HepG2 (cell line): ENCODE results near the gene NHSL1. TPM values are rescaled to one million over a fixed set of nuclear protein-coding genes. Genes with fewer than 3 reads are reported as not detected.

Experiments
- CBX1 ChIP-seq: IDR thresholded peaks from one replicate; pipeline ENCODE4 v1.6.1; 2016; ENCODE audit warnings: antibody characterized with exemption, low read depth
- CHD4 ChIP-seq: fragments of 200-600 bp; sonication (generic); IDR thresholded peaks from 2 replicates; pipeline ENCODE4 v1.7.0; 2017; ENCODE audit warnings: mild to moderate bottlenecking, low read length, borderline replicate concordance
- FOXO1 ChIP-seq: sonication (generic); formaldehyde crosslinking; IDR thresholded peaks from 2 replicates; pipeline ENCODE4 v1.4.0; 2020; ENCODE audit warnings: missing genetic modification reagents
- GTF3A ChIP-seq: sonication (generic); formaldehyde crosslinking; conservative IDR thresholded peaks from 2 replicates; pipeline ENCODE4 v1.4.0; 2020; ENCODE audit warnings: mild to moderate bottlenecking, missing genetic modification reagents
- HNRNPL ChIP-seq: fragments of 200-400 bp; formaldehyde crosslinking; IDR thresholded peaks from 2 replicates; pipeline ENCODE4 v1.6.1; 2017; ENCODE audit warnings: mild to moderate bottlenecking, low read depth, low read length
- KLF13 ChIP-seq: sonication (generic); formaldehyde crosslinking; IDR thresholded peaks from 2 replicates; pipeline ENCODE4 v1.4.0; 2020; ENCODE audit warnings: mild to moderate bottlenecking, missing genetic modification reagents
- KLF15 ChIP-seq: sonication (generic); formaldehyde crosslinking; IDR thresholded peaks from 2 replicates; pipeline ENCODE4 v1.8.1; 2023; ENCODE audit warnings: borderline replicate concordance, mild to moderate bottlenecking, inconsistent platforms, missing genetic modification reagents, mixed read lengths
- NKX3-1 ChIP-seq: sonication (generic); formaldehyde crosslinking; IDR thresholded peaks from 2 replicates; pipeline ENCODE4 v1.5.0; 2020; ENCODE audit warnings: missing genetic modification reagents
- PTBP1 ChIP-seq: fragments of 200-400 bp; formaldehyde crosslinking; IDR thresholded peaks from 2 replicates; pipeline ENCODE4 v1.6.1; 2018; ENCODE audit warnings: low read length, low read depth; ENCODE audit not compliant: poor library complexity, severe bottlenecking
- SKI ChIP-seq: fragments of 450-650 bp; IDR thresholded peaks from one replicate; pipeline ENCODE4 v1.6.1; 2018; ENCODE audit warnings: mild to moderate bottlenecking; ENCODE audit not compliant: partially characterized antibody
- SMARCC2 ChIP-seq: fragments of 450-650 bp; IDR thresholded peaks from 2 replicates; pipeline ENCODE4 v1.6.1; 2017; ENCODE audit warnings: antibody characterized with exemption, mild to moderate bottlenecking
- SOX5 ChIP-seq: IDR thresholded peaks from 2 replicates; pipeline ENCODE4 v1.6.1; 2016; ENCODE audit warnings: borderline replicate concordance
- SP2 ChIP-seq: sonication (generic); formaldehyde crosslinking; IDR thresholded peaks from 2 replicates; pipeline ENCODE4 v1.5.1; 2020; ENCODE audit warnings: mild to moderate bottlenecking, missing genetic modification reagents
- WIZ ChIP-seq: sonication (generic); formaldehyde crosslinking; IDR thresholded peaks from 2 replicates; pipeline ENCODE4 v1.5.1; 2020; ENCODE audit warnings: mild to moderate bottlenecking, missing genetic modification reagents
- XRCC5 ChIP-seq: fragments of 200-400 bp; formaldehyde crosslinking; optimal IDR thresholded peaks from 2 replicates; pipeline ENCODE3; 2017; ENCODE audit warnings: mild to moderate bottlenecking, low read length
- ZFP36L1 ChIP-seq: sonication (generic); formaldehyde crosslinking; IDR thresholded peaks from 2 replicates; pipeline ENCODE4 v1.8.0; 2022; ENCODE audit warnings: mild to moderate bottlenecking, missing genetic modification reagents, moderate library complexity
- ZIK1 ChIP-seq: sonication (generic); formaldehyde crosslinking; IDR thresholded peaks from 2 replicates; pipeline ENCODE4 v1.5.0; 2020; ENCODE audit warnings: mild to moderate bottlenecking, low read depth, missing genetic modification reagents, borderline replicate concordance
- ZNF510 ChIP-seq: sonication (generic); formaldehyde crosslinking; IDR thresholded peaks from 2 replicates; pipeline ENCODE4 v1.4.0; 2020; ENCODE audit warnings: low read depth, mild to moderate bottlenecking, missing genetic modification reagents
- ZNF576 ChIP-seq: sonication (generic); formaldehyde crosslinking; IDR thresholded peaks from 2 replicates; pipeline ENCODE4 v1.4.0; 2020; ENCODE audit warnings: mild to moderate bottlenecking, missing genetic modification reagents
- ZNF644 ChIP-seq: IDR thresholded peaks from 2 replicates; pipeline ENCODE4 v1.6.1; 2016; ENCODE audit warnings: low read depth
- ZNF672 ChIP-seq: sonication (generic); formaldehyde crosslinking; IDR thresholded peaks from 2 replicates; pipeline ENCODE4 v1.8.1; 2022; ENCODE audit warnings: missing genetic modification reagents
- polyA plus RNA-seq, 8 experiments: library from polyadenylated mRNA; depleted of rRNA in 3 of 8; stranded (reverse) in 7 of 8; unstranded in 1 of 8; fragments of >200 nt; fragmentation: Illumina TruSeq in 4 of 8; extraction: Trizol in 4 of 8; gene quantifications; 2 replicates each; pipeline versions ENCODE4 v1.2.1 to v1.2.3, GENCODE V29; 2011 to 2016; ENCODE audit warnings: low read depth in 4 of 8, missing spikeins in 1 of 8, mixed read lengths in 1 of 8; ENCODE audit not compliant: insufficient read depth in 1 of 8
- total RNA-seq, 5 experiments: library from RNA; depleted of rRNA; stranded (reverse); fragments of >200 nt; fragmentation: Illumina TruSeq; extraction: Trizol; gene quantifications; 2 replicates each; pipeline ENCODE4 v1.2.3, GENCODE V29; 2016; ENCODE audit warnings: low read depth in 1 of 5
- TF ChIP-seq, protein P1 (sequence below): sonication (generic); formaldehyde crosslinking; IDR thresholded peaks from 2 replicates; pipeline ENCODE4 v1.4.0; 2020; ENCODE audit warnings: missing genetic modification reagents
- TF ChIP-seq, protein P2 (sequence below): IDR thresholded peaks from 2 replicates; pipeline ENCODE4 v1.4.0; 2020; ENCODE audit warnings: mild to moderate bottlenecking, missing genetic modification reagents
- TF ChIP-seq, protein P3 (sequence below): sonication (generic); formaldehyde crosslinking; IDR thresholded peaks from 2 replicates; pipeline ENCODE4 v1.8.1; 2023; ENCODE audit warnings: mild to moderate bottlenecking, missing genetic modification reagents, borderline replicate concordance
- TF ChIP-seq, protein P4 (sequence below), 2 experiments: fragments of 450-650 bp in 1 of 2; sonication (generic) in 1 of 2; formaldehyde crosslinking; IDR thresholded peaks; 2 replicates each; pipeline versions ENCODE4 v1.5.0 to v1.8.0; 2020 to 2022; ENCODE audit warnings: mild to moderate bottlenecking in 1 of 2, missing genetic modification reagents in 1 of 2

Gene NHSL1
- total and polyA plus RNA-seq, 2 of the 13 experiments (the other 11 are each of a cell fraction or from before 2014, with no cell fraction given), result 24.9 to 53.6 TPM

DNA sequence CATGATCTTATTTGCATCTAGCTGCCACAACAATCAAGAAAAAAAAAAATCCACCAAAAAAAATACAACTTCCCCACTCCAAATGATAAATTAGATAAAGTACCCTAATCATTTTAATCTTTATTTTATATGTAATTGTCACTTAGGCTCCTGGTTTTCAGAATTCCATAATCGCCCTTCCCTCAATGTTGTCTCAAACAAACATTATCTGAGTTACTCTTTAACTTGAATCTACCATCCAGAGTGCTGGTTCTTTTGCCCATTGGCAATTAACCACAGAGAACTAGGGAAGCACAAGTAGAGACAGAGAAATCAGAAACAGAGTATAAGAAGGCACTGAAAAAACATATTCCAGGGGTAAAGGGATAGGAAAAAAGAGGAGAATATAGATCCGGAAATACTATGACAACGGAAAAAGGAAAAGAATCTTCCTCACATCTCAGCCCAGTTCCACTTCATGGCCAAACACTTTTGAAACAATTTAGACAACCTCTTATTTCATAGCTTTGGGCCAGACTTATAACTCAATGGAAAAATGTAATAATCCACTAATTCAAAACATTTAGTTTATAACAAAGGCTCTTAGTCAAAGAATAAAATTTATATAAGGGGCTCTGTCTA lies 861 bp upstream of the NHSL1 start (continued):
- TF ChIP-seq, protein P1, sequence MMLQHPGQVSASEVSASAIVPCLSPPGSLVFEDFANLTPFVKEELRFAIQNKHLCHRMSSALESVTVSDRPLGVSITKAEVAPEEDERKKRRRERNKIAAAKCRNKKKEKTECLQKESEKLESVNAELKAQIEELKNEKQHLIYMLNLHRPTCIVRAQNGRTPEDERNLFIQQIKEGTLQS (CRISPR knock-in tag), result no peak
- 0 out of 2 replicates have a peak, but pooled peaks have one; percentile 19 for TF ChIP-seq ZFP36L1 (CRISPR knock-in tag)
- TF ChIP-seq CHD4, result 0 out of 2 replicates have a peak, but pooled peaks have one; percentile 52
- TF ChIP-seq, protein P2, sequence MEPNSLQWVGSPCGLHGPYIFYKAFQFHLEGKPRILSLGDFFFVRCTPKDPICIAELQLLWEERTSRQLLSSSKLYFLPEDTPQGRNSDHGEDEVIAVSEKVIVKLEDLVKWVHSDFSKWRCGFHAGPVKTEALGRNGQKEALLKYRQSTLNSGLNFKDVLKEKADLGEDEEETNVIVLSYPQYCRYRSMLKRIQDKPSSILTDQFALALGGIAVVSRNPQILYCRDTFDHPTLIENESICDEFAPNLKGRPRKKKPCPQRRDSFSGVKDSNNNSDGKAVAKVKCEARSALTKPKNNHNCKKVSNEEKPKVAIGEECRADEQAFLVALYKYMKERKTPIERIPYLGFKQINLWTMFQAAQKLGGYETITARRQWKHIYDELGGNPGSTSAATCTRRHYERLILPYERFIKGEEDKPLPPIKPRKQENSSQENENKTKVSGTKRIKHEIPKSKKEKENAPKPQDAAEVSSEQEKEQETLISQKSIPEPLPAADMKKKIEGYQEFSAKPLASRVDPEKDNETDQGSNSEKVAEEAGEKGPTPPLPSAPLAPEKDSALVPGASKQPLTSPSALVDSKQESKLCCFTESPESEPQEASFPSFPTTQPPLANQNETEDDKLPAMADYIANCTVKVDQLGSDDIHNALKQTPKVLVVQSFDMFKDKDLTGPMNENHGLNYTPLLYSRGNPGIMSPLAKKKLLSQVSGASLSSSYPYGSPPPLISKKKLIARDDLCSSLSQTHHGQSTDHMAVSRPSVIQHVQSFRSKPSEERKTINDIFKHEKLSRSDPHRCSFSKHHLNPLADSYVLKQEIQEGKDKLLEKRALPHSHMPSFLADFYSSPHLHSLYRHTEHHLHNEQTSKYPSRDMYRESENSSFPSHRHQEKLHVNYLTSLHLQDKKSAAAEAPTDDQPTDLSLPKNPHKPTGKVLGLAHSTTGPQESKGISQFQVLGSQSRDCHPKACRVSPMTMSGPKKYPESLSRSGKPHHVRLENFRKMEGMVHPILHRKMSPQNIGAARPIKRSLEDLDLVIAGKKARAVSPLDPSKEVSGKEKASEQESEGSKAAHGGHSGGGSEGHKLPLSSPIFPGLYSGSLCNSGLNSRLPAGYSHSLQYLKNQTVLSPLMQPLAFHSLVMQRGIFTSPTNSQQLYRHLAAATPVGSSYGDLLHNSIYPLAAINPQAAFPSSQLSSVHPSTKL (CRISPR knock-in tag), result peak; percentile 27; the same call in 1 of the 2 replicates
- TF ChIP-seq XRCC5, result no peak
- TF ChIP-seq, protein P3, sequence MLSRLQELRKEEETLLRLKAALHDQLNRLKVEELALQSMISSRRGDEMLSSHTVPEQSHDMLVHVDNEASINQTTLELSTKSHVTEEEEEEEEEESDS (CRISPR knock-in tag), result 0 out of 2 replicates have a peak, but pooled peaks have one; percentile 62
- peak; percentile 26; the same call in 1 of the 2 replicates for TF ChIP-seq SOX5 (CRISPR knock-in tag)
- 0 out of 2 replicates have a peak, but pooled peaks have one; percentile 13 for TF ChIP-seq ZNF510 (CRISPR knock-in tag)
- TF ChIP-seq KLF15 (CRISPR knock-in tag), result no peak
- TF ChIP-seq SMARCC2, result no peak
- TF ChIP-seq CBX1, result no peak
- TF ChIP-seq, protein P4, sequence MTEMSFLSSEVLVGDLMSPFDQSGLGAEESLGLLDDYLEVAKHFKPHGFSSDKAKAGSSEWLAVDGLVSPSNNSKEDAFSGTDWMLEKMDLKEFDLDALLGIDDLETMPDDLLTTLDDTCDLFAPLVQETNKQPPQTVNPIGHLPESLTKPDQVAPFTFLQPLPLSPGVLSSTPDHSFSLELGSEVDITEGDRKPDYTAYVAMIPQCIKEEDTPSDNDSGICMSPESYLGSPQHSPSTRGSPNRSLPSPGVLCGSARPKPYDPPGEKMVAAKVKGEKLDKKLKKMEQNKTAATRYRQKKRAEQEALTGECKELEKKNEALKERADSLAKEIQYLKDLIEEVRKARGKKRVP (CRISPR knock-in tag; IDR thresholded peaks at IDR 0.05), result peak in 1 of 2 experiments; percentile 41; a peak in 1 of 4 replicates
- TF ChIP-seq KLF13 (CRISPR knock-in tag), result no peak
- TF ChIP-seq ZNF576 (CRISPR knock-in tag), result no peak
- no peak for TF ChIP-seq ZNF672 (CRISPR knock-in tag)
- no peak for TF ChIP-seq FOXO1 (CRISPR knock-in tag)
- no peak for TF ChIP-seq GTF3A (CRISPR knock-in tag)
- no peak for TF ChIP-seq NKX3-1 (CRISPR knock-in tag)
- no peak for TF ChIP-seq PTBP1
- TF ChIP-seq SKI, result no peak
- no peak for TF ChIP-seq WIZ (CRISPR knock-in tag)
- TF ChIP-seq ZNF644 (CRISPR knock-in tag), result peak; percentile 76
- 0 out of 2 replicates have a peak, but pooled peaks have one; percentile 33 for TF ChIP-seq HNRNPL
- no peak for TF ChIP-seq SP2 (CRISPR knock-in tag)
- no peak for TF ChIP-seq ZIK1 (CRISPR knock-in tag)
